Large intestine (tissue), 3 donors: Measurements from ENCODE around the gene ESAM. TPM values are rescaled to one million over a fixed set of nuclear protein-coding genes. Genes with fewer than 3 reads are reported as not detected.

Source experiments
- DNase-seq, 2 donors: peaks; one replicate each; pipeline versions ENCODE4 v3.0.0 to v3.0.0-alpha.2; 2013
- H3K27ac ChIP-seq: one replicate; pipeline ENCODE4 v1.5.1; 2013; ENCODE audit warnings: low read length
- H3K27me3 ChIP-seq: 2 replicates; pipeline ENCODE4 v1.6.1; 2013; ENCODE audit warnings: low read length; ENCODE audit not compliant: control insufficient read depth, insufficient read depth
- H3K36me3 ChIP-seq: 2 replicates; pipeline ENCODE4 v1.6.1; 2013; ENCODE audit warnings: low read length; ENCODE audit not compliant: control insufficient read depth, insufficient read depth
- H3K4me1 ChIP-seq: one replicate; pipeline ENCODE4 v1.6.1; 2013; ENCODE audit warnings: low read length; ENCODE audit not compliant: control insufficient read depth, insufficient read depth
- H3K4me3 ChIP-seq: one replicate; pipeline ENCODE4 v1.5.1; 2013; ENCODE audit warnings: low read length
- H3K9me3 ChIP-seq: one replicate; pipeline ENCODE4 v1.6.1; 2013; ENCODE audit warnings: mild to moderate bottlenecking, low read depth, low read length, moderate library complexity; ENCODE audit not compliant: control insufficient read depth
- WGBS: methylation state at CpG from one replicate; pipeline ENCODE4 v1.1.5; 2013; ENCODE audit warnings: low lambda C conversion rate; ENCODE audit not compliant: insufficient coverage; 5-methylcytosine and 5-hydroxymethylcytosine counted together
- polyA plus RNA-seq: library from polyadenylated mRNA; unstranded; fragments of 120-200 nt; gene quantifications from one replicate; pipeline ENCODE4 v1.2.1, GENCODE V29; 2013

Gene ESAM
- polyA plus RNA-seq, 1 donor, result 15.0 TPM

DNA sequence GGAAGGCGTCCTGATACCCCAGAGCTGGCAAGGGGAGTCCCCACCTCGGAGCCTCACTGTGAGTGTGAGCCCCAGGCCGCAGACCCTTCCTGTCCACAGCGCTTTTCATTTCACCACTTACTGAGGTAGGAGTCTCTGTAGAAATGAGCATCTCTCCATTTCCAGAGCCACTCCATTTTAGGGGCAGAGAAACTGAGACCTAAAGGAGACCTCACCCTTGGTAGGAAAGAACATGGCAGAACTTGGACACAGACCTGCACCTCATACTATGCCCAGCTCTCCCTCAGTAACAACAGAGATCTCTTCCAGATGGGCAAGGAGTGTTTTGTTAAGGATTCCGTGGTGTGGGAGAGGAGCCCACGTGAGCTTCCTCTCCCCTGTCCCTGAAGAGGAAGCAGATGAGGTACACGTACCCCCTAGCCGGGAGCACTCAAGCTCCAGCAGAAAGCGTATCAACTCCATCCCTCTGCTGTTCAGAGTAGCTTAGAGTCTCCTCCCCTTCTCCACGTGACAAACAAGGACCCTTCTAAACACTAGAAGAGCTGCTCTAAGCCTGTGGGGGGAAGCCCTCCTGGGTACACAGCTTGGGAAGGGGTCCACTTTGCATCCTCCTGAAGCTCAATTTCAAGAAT is 9.5 kb downstream of the ESAM start:
- Histone ChIP-seq H3K4me3 (no peak overlapping the region), H3K4me1 (peaks cover 8% of the 10 kb centered on the region), H3K27ac (no peak overlapping the region), H3K9me3 (peaks cover 4% of the 10 kb centered on the region), H3K27me3 (peaks cover 95% of the 10 kb centered on the region), H3K36me3 (no peaks in the 10 kb centered on the region)
- no peak for DNase-seq
- WGBS, result no CpG with 5 or more reads among the region's 10 CpGs

DNA sequence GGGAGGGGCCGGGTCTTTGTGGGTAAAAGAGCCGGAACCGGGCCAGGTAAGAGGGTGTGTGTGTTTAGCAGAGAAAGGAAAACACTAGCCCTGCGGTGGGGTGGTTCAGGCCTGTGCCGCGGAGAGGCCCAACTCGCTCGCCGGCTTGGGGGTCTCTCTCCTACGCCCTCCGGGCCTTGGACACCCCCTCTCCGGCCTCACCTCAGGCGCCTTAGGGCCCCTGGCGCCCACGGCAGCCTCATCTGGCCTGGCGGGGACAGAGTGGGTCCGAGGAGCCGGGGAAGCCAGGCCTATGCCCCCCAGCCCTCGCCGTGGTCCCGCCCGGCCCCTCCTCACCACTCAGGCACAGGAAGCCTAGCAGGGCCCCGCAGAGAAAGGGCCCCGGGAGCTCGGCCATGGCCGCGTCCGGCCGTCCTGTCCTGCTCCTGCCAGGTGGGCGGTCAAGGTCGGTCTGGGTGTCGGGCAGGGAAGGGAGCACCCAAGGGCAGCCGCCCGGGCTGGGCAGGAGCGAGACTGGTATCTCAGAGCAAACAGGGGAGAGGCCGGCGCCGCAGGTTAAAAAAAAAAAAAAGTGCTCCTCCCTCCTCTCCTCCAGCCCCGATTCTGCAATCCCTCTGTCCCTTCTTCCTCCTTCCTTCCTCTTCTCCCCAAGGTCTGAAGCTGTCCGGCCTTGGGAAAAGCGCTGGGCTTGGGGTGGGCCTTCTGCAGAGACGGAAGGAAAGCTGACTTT is 10.2 kb downstream of the ESAM start, which contains the start of gene VSIG2:
Gene VSIG2 (minus strand): TSS at position 515 of the 730 bp plus-strand sequence. CDS start 118 bp downstream, at position 397.
- no peak within 1 kb of the TSS for H3K27ac ChIP-seq
- DNase-seq, result no peak
- H3K27me3 ChIP-seq, result peaks cover 94% of the 10 kb centered on the region
- H3K4me3 ChIP-seq, result peak within 1 kb of the TSS; percentile 14
- no CpG with 5 or more reads among the region's 42 CpGs for WGBS
- H3K36me3 ChIP-seq, result no peaks in the 10 kb centered on the region
- peaks cover 4% of the 10 kb centered on the region for H3K9me3 ChIP-seq
- peaks cover 13% of the 10 kb centered on the region for H3K4me1 ChIP-seq

DNA sequence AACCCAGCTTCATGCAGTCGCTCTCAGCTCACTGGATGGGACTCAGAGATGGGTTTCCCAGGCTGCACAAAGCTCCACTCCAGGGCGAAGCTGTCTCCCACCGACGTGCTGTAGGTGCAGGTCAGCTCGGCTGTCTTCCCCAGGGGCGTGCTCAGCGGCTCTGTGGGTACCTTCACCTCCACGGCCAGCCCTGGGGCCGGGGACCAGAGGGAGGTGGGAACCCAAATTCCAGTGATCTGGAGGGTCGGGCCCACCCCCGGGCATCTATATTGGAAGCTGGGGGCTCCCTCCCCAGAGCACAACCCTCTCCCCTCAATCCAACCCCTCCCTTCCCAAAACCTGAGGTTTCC is 10.7 kb downstream of the ESAM start:
- Histone ChIP-seq H3K4me3 (no peak overlapping the region), H3K4me1 (peaks cover 13% of the 10 kb centered on the region), H3K9me3 (peaks cover 4% of the 10 kb centered on the region), H3K36me3 (no peaks in the 10 kb centered on the region), H3K27me3 (peaks cover 93% of the 10 kb centered on the region), H3K27ac (no peak overlapping the region)
- no CpG with 5 or more reads among the region's 11 CpGs for WGBS
- no peak for DNase-seq

DNA sequence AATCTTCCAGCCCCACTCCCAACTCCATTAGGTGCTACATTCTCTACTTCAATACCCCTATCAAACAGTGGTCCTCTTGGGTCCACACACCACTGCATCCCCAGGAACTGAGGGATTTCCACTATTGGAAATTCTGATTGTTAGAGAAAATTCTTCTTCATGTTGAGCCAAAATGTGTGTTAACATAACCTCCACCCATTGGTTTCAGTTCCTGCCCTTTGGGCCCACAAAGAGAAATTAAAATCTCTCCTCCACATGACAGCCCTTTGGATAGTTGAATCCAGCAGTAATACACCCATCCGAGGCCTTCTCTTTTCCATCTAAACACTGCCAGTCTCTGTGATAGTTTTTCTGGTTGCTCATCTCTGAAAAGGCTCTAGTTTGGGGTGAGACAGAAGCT is 12.2 kb downstream of the ESAM start:
- no peak overlapping the region for H3K4me3 ChIP-seq
- WGBS, result no CpG with 5 or more reads among the region's 1 CpG
- H3K27me3 ChIP-seq, result peaks cover 97% of the 10 kb centered on the region
- DNase-seq, result no peak
- no peak overlapping the region for H3K27ac ChIP-seq
- H3K4me1 ChIP-seq, result peaks cover 16% of the 10 kb centered on the region
- no peaks in the 10 kb centered on the region for H3K36me3 ChIP-seq
- H3K9me3 ChIP-seq, result peaks cover 4% of the 10 kb centered on the region

DNA sequence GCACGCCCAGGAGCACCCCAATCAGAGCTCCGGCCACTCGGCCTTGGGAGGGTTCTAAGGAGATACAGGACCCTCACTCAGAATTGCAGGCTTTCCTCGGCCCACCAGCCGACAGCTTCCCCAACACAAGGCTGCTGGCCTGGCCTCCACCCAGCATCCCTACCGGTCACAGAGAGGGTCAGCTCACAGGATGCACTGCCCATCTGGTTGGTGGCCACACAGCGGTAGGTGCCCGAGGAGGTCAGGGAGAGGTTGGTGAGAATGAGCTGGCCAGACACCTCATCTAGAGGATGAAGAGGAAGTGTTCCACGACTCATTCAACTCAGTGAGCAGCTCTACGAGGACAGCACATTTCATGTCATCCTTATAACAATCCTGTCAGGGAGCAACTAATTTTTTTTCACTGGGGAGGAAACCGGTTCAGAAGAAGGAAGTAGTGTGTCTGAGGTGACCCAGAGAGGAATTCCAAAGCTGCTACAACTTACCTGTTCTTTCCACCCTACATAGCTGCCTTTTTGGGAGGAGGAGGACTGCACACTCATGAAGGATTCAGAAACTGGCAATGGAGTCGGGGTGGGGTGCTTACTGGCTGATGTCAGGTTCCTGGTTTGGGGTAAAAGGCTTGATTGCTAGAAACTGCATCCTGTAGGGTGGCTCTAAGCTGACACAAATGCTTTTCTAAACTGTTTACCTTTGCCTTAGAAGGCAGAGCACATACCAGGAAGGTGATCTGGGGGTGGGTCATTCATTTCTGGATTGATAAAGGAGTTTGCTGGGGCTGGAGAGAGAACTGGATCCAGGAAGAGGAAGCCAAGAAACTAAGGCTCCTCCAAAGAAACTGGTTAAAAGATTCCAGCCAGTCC is 13.4 kb downstream of the ESAM start:
- WGBS, result no CpG with 5 or more reads among the region's 12 CpGs
- Histone ChIP-seq H3K36me3 (no peaks in the 10 kb centered on the region), H3K27ac (no peak overlapping the region), H3K4me3 (no peak overlapping the region), H3K4me1 (peaks cover 16% of the 10 kb centered on the region), H3K9me3 (peaks cover 4% of the 10 kb centered on the region), H3K27me3 (peaks cover 98% of the 10 kb centered on the region)
- DNase-seq, result no peak

DNA sequence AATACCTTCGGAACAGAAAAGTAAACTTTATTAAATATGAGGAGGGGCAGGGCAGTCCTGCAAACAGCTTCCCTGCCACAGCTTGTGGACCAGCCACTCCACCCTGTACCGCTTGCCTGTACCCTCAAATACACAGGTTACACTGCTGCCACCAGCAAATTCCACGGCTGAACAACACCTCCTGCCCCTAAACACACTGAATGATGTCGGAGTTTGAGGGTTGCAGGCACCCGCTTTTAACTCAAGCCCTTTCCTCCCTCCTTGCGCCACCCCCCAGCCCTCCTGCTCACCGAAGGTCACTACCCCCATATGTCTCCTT is 14.0 kb downstream of the ESAM start:
- 60% methylated on average over 1 of the region's 7 CpGs for WGBS
- Histone ChIP-seq H3K27ac (no peak overlapping the region), H3K36me3 (no peaks in the 10 kb centered on the region), H3K9me3 (peaks cover 4% of the 10 kb centered on the region), H3K27me3 (peaks cover 98% of the 10 kb centered on the region), H3K4me3 (no peak overlapping the region), H3K4me1 (peaks cover 16% of the 10 kb centered on the region)
- no peak for DNase-seq

DNA sequence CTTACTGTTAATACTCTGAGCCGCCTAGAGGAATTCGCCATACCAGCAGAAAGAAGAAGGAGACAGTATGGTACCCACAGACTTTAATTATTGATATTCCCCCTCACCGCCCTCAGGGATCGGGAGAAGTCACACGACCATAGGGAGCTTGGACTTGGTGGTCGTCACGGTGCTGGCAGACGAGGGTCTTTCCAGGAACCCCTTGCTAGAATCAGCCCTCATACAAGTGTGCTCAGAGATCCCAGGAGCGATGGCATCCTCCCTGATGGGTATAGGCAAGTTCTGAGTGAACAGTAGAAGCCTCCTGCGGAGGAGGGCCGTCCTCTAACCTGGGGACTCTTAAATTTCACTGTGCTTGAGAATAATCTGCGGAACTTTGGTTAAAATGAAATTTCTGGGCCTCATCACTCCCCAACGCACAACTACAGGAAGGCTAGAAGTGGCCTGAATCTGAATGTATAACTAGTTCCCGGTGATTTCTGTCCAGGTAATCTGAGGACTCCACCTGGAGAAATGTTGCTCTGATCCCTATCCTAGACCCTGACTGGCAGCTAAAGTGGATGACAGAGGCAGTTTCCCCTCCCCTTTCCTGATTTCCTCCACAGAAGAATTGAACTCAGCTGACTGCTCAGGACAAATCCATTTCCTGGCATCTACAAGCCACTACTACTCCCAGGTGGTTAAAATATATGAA is 14.5 kb downstream of the ESAM start:
- no peaks in the 10 kb centered on the region for H3K36me3 ChIP-seq
- peaks cover 16% of the 10 kb centered on the region for H3K4me1 ChIP-seq
- no peak overlapping the region for H3K4me3 ChIP-seq
- H3K9me3 ChIP-seq, result peaks cover 4% of the 10 kb centered on the region
- H3K27ac ChIP-seq, result no peak overlapping the region
- peaks cover 98% of the 10 kb centered on the region for H3K27me3 ChIP-seq
- no peak for DNase-seq
- no CpG with 5 or more reads among the region's 14 CpGs for WGBS

DNA sequence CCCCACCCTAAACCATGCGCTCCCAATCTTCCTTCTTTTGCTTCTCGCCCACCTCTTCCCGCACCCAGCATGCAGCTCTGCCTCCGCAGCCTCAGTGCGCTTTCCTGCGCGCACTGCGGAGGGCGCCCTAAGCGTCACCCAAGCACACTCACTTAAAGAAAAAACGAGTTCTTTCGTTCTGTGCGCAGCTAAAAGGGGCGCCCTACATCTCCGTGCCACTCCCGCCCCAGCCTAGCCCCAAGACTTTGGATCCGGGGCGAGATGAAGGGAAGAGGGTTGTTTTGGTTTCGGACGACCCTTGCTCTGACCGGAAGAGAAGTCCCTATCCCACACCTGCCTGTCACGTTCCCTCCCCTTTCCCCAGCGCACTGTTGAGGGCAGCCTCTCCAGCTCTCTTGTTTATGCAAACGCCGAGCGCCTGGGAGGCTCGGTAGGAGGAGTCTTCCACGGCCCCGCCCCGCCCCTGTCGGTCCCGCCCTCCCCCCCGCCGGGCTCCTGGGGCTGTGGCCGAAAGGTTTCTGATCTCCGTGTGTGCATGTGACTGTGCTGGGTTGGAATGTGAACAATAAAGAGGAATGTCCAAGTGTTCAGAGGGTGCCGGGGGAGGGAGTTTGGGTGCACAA is 15.4 kb downstream of the ESAM start:
- H3K27me3 ChIP-seq, result peaks cover 98% of the 10 kb centered on the region
- peak; percentile 80 to 94 for DNase-seq
- H3K36me3 ChIP-seq, result no peaks in the 10 kb centered on the region
- H3K9me3 ChIP-seq, result peaks cover 1% of the 10 kb centered on the region
- peak overlapping the region; percentile 71 for H3K27ac ChIP-seq
- peaks cover 8% of the 10 kb centered on the region for H3K4me1 ChIP-seq
- peak overlapping the region; percentile 56 for H3K4me3 ChIP-seq
- no CpG with 5 or more reads among the region's 37 CpGs for WGBS

DNA sequence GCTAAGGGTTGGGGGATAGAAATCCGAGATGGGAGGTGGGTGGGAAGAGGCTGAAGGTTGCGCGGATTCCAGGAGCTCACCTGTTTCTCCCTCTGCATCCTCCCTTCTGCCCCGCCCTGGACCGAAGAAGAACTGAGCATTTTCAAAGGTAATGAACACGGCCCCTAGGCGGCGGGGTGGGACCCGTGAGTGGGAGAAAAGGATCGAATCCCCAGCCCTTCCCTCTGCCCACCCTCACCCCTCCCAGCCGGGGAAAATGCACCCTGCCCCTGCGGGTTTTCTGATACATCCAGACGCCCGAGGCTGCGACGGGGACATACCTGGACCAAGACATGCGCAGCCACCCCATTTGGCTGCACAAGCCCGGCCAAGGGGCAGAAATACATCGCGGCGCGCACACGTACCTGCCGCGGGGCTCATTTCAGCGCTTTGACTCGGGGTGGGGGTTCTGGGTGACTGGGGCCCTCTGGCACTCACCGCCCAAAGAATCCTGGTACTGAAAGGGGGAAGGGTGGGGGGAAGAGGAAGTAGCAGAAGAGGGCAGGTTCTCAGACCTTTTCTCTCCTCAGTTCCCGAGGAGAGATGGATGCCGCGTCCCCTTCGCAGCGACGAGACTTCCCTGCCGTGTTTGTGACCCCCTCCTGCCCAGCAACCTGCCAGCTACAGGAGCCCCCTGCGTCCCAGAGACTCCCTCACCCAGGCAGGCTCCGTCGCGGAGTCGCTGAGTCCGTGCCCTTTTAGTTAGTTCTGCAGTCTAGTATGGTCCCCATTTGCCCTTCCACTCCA is 16.1 kb downstream of the ESAM start:
- Histone ChIP-seq H3K4me1 (peaks cover 8% of the 10 kb centered on the region), H3K27ac (peak overlapping the region; percentile 71), H3K27me3 (peaks cover 98% of the 10 kb centered on the region), H3K9me3 (no peaks in the 10 kb centered on the region), H3K4me3 (peak overlapping the region; percentile 56), H3K36me3 (no peaks in the 10 kb centered on the region)
- WGBS, result no CpG with 5 or more reads among the region's 41 CpGs
- DNase-seq, result peak in 1 of 2 donors; percentile 63
